Measurements from ENCODE around the gene FBXO3. TPM values are rescaled to one million over a fixed set of nuclear protein-coding genes. Genes with fewer than 3 reads are reported as not detected.
"Not testable (repeated sequence)": the region's sequence is repeated elsewhere in the genome, so short reads cannot be mapped to it uniquely, and the experiment has no call there.

Gene FBXO3
- polyA plus RNA-seq, 1 experiment, result 43.4 TPM

DNA sequence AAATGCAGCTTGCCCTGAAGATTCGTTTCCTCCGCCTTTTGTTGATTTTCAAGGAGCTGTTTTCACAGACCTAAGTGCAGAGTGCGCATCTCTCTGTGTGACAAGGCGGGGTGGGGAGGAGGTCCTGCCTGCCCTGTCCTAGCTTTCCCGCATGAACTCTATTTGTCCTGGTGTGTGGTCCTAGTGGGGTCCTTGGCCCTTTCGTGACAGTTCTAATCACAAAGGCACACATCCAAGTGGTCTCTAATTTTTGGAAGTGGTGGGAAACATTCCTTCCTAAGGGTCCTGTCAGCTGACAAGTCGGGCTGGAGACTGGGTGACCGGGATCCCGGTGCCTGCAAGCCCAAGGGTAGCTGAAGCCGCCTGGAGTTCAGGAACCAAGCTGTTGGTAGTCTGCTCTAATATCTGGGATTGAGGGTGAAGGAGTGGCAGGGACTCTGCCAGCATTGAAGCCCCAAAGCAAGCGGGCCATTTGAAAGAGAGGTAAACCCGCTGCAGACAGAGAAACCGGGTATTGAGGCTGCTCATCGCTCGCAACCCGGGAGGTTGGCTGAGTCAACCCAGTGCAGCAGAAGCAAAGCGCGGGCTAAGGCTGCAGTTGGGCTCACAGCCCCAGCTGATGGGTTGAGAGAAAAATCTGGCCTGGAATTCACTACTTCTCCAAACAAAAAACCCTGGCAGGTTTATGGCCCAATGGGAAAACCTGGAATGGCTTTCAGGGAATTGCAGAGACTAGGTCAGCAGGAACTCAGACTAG, 28.1 kb upstream of the FBXO3 start:
- TF ChIP-seq, protein P1, sequence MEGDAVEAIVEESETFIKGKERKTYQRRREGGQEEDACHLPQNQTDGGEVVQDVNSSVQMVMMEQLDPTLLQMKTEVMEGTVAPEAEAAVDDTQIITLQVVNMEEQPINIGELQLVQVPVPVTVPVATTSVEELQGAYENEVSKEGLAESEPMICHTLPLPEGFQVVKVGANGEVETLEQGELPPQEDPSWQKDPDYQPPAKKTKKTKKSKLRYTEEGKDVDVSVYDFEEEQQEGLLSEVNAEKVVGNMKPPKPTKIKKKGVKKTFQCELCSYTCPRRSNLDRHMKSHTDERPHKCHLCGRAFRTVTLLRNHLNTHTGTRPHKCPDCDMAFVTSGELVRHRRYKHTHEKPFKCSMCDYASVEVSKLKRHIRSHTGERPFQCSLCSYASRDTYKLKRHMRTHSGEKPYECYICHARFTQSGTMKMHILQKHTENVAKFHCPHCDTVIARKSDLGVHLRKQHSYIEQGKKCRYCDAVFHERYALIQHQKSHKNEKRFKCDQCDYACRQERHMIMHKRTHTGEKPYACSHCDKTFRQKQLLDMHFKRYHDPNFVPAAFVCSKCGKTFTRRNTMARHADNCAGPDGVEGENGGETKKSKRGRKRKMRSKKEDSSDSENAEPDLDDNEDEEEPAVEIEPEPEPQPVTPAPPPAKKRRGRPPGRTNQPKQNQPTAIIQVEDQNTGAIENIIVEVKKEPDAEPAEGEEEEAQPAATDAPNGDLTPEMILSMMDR (IDR thresholded peaks at IDR 0.05; ENCODE audit: low read depth, low read length), result no peak
- no peaks in the 10 kb centered on the region for H3K9me3 ChIP-seq (ENCODE audit: control insufficient read depth, insufficient read depth, low read length)
- H3K4me3 ChIP-seq (ENCODE audit: low read depth, low read length), result peak overlapping the region; percentile 55
- H3K27ac ChIP-seq (ENCODE audit: low read depth, low read length), result no peak overlapping the region
- peak; percentile 67 for DNase-seq (ENCODE audit: low read depth, low spot score)
- ChIA-PET CTCF (interaction anchor here (0.7 to 1.1 kb wide), 2 partner anchors 27 to 261 kb away, joined by 3 read pairs; no protein-coding TSS in a partner anchor), POLR2A (interaction anchor here (1.7 kb wide), 2 partner anchors 22 to 24 kb away, joined by 4 to 5 read pairs; no protein-coding TSS in a partner anchor)
- peaks cover 15% of the 10 kb centered on the region for H3K27me3 ChIP-seq (ENCODE audit: control insufficient read depth, insufficient read depth, low read length)

DNA sequence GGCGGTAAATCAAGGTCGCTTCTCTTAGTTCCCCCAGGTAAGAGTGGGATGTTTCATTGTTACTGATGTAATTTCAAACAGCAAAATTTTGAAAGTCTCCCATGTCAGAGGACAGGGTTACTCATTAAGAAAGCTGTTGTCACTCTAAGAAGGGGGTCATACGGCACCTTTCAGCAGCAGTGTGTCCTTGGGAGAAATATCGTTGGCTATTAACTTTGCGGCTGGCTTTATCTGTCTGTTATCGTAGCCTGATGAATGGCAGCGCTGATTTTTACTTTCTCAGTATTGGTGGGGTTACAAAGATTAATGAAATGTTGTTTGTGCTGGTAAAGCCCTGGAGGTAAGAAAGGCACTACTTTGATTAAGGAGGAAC, 27.5 kb upstream of the FBXO3 start:
- no peak for DNase-seq (ENCODE audit: low read depth, low spot score)
- TF ChIP-seq, protein P1 (IDR thresholded peaks at IDR 0.05; ENCODE audit: low read depth, low read length), result no peak
- no peak overlapping the region for H3K27ac ChIP-seq (ENCODE audit: low read depth, low read length)
- ChIA-PET CTCF (interaction anchor here (0.7 kb wide), 1 partner anchor 262 kb away, joined by 3 read pairs; no protein-coding TSS in a partner anchor), POLR2A (interaction anchor here (1.7 kb wide), 2 partner anchors 22 to 23 kb away, joined by 4 to 5 read pairs; no protein-coding TSS in a partner anchor)
- peak overlapping the region; percentile 55; the same call in 1 of the 2 replicates for H3K4me3 ChIP-seq (ENCODE audit: low read depth, low read length)
- no peaks in the 10 kb centered on the region for H3K9me3 ChIP-seq (ENCODE audit: control insufficient read depth, insufficient read depth, low read length)
- H3K27me3 ChIP-seq (ENCODE audit: control insufficient read depth, insufficient read depth, low read length), result peaks cover 16% of the 10 kb centered on the region

DNA sequence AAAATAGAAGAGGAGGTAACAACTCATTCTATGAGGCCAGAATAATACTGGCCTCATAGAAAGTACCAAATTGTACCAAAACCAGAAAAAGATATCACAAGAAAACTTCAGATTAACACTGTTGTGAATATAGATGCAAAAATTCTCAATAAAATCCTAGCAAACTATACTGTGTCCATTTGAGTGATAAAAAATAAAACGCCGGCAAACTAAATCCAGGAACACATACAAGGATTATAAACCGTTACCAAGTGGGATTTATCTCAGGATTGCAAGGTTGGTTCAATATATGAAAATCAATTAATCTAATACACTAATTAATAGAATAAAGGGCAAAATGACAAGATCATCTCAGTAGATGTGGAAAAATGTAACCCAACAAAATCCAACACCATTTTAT, 23.6 kb upstream of the FBXO3 start:
- Histone ChIP-seq H3K4me3 (ENCODE audit: low read depth, low read length) (no peak overlapping the region), H3K27ac (ENCODE audit: low read depth, low read length) (no peak overlapping the region), H3K27me3 (ENCODE audit: control insufficient read depth, insufficient read depth, low read length) (peaks cover 26% of the 10 kb centered on the region), H3K9me3 (ENCODE audit: control insufficient read depth, insufficient read depth, low read length) (no peaks in the 10 kb centered on the region)
- ChIA-PET POLR2A (no interaction called here), CTCF (no interaction called here)
- TF ChIP-seq, protein P1 (IDR thresholded peaks at IDR 0.05; ENCODE audit: low read depth, low read length), result no peak
- DNase-seq (ENCODE audit: low read depth, low spot score), result no peak

DNA sequence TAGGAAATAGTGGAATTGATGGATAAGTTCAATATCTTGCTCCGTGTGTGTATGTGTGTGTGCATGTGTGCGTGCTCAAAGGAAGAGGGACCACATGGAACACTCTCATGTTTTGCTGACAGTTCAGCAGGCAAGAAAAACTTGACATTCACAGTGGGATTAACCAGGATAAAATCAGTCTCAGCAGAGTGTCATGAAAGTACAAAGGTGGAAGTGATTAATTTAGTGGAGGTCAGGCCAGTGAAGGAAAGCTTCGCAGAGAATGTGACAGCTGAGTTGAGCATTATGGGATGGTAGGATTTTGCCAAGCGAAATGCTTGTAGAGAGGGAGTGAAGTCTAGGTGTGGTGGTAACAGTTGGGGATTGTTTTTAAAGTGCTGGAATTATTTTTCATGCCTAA, 15.7 kb upstream of the FBXO3 start:
- H3K27ac ChIP-seq (ENCODE audit: low read depth, low read length), result no peak overlapping the region
- no peaks in the 10 kb centered on the region for H3K9me3 ChIP-seq (ENCODE audit: control insufficient read depth, insufficient read depth, low read length)
- TF ChIP-seq, protein P1 (IDR thresholded peaks at IDR 0.05; ENCODE audit: low read depth, low read length), result no peak
- ChIA-PET POLR2A (no interaction called here), CTCF (interaction anchor here (1.4 kb wide), 1 partner anchor 19 kb away, joined by 5 read pairs; no protein-coding TSS in a partner anchor)
- H3K27me3 ChIP-seq (ENCODE audit: control insufficient read depth, insufficient read depth, low read length), result peaks cover 16% of the 10 kb centered on the region
- H3K4me3 ChIP-seq (ENCODE audit: low read depth, low read length), result no peak overlapping the region
- no peak for DNase-seq (ENCODE audit: low read depth, low spot score)

DNA sequence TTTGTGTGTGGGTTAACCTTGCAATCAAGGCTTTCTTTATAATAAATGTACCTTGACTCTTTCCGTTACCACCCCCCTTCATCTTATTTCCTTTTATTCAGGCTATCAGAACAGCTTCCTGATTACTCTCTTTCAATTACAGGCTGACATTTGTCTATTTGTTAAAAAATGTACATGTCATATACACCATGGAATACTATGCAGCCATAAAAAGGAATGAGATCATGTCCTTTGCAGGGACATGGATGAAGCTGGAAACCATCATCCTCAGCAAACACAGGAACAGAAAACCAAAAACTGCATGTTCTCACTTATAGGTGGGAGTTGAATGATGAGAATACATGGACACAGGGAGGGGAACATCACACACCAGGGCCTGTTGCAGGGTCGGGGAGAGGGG, 13.8 kb upstream of the FBXO3 start:
- H3K4me3 ChIP-seq (ENCODE audit: low read depth, low read length); CTCF ChIA-PET; H3K27me3 ChIP-seq (ENCODE audit: control insufficient read depth, insufficient read depth, low read length); DNase-seq (ENCODE audit: low read depth, low spot score); H3K27ac ChIP-seq (ENCODE audit: low read depth, low read length); H3K9me3 ChIP-seq (ENCODE audit: control insufficient read depth, insufficient read depth, low read length); POLR2A ChIA-PET: not testable (repeated sequence)

Measured in AG04450 (cell line).